SK-N-SH (cell line): ENCODE measurements around the gene NSMCE1. TPM values are rescaled to one million over a fixed set of nuclear protein-coding genes. Genes with fewer than 3 reads are reported as not detected.

Experiments used
- CTCF ChIA-PET: fragments of 300-600, 350-600 bp; formaldehyde crosslinking; extraction: SDS; loops from one replicate; lab custom pipeline; 2021; lab: Yijun Ruan, JAX
- POLR2A ChIA-PET: fragments of 350-600 bp; sonication (Branson Sonifier 250); formaldehyde crosslinking; extraction: SDS; loops from one replicate; lab custom pipeline; 2020; ENCODE audit warnings: antibody characterized with exemption, inconsistent platforms; lab: Yijun Ruan, JAX
- DNase-seq: peaks from one replicate; pipeline ENCODE4 v3.0.0; 2012
- H2AFZ ChIP-seq: fragments of 200-600 bp; sonication (generic); 2 replicates; pipeline ENCODE4 v1.8.1; 2016; ENCODE audit warnings: antibody characterized with exemption, mild to moderate bottlenecking, low read depth
- H3F3A ChIP-seq: fragments of 200-600 bp; sonication (generic); replicated peaks from 2 replicates; pipeline ENCODE3; 2016; ENCODE audit warnings: antibody characterized with exemption, mild to moderate bottlenecking; ENCODE audit not compliant: insufficient read depth
- H3K27ac ChIP-seq, 2 experiments: fragments of 200-500 bp in 1 of 2; fragments of 200-600 bp in 1 of 2; sonication (Bioruptor generic) in 1 of 2; sonication (generic), shearing (Covaris generic) in 1 of 2; 2 replicates each; pipeline versions ENCODE4 v1.5.1 to v1.6.1; 2014 to 2016; ENCODE audit warnings: low read depth in 2 of 2, inconsistent platforms in 1 of 2, low read length in 1 of 2, mild to moderate bottlenecking in 1 of 2, mixed read lengths in 1 of 2
- H3K27me3 ChIP-seq: fragments of 200-600 bp; sonication (generic), shearing (Covaris generic); 2 replicates; pipeline ENCODE4 v1.6.1; 2016; ENCODE audit warnings: mixed run types; ENCODE audit not compliant: insufficient read depth
- H3K36me3 ChIP-seq, 2 experiments: fragments of 200-500 bp in 1 of 2; fragments of 200-600 bp in 1 of 2; sonication (Bioruptor generic) in 1 of 2; sonication (generic) in 1 of 2; replicated peaks in 1 of 2; 2 replicates each; pipeline versions ENCODE3 to v1.5.1; 2014 to 2016; ENCODE audit warnings: low read length in 1 of 2, mild to moderate bottlenecking in 1 of 2; ENCODE audit not compliant: insufficient read depth in 2 of 2, control insufficient read depth in 1 of 2
- H3K4me1 ChIP-seq, 2 experiments: fragments of 200-500 bp in 1 of 2; fragments of 200-600 bp in 1 of 2; sonication (Bioruptor generic) in 1 of 2; sonication (generic), shearing (Covaris generic) in 1 of 2; 2 replicates each; pipeline versions ENCODE4 v1.5.1 to v1.6.1; 2014 to 2016; ENCODE audit warnings: low read depth in 1 of 2, low read length in 1 of 2, mixed run types in 1 of 2; ENCODE audit not compliant: insufficient read depth in 2 of 2, control insufficient read depth in 1 of 2
- H3K4me2 ChIP-seq: fragments of 200-600 bp; sonication (generic), shearing (Covaris generic); 2 replicates; pipeline ENCODE4 v1.6.1; 2017; ENCODE audit warnings: mixed run types
- H3K4me3 ChIP-seq, 2 experiments: fragments of 200-500 bp in 1 of 2; fragments of 200-600 bp in 1 of 2; sonication (Bioruptor generic) in 1 of 2; sonication (generic), shearing (Covaris generic) in 1 of 2; 2 replicates each; pipeline versions ENCODE4 v1.5.1 to v1.8.1; 2014 to 2016; ENCODE audit warnings: low read depth in 2 of 2, inconsistent platforms in 1 of 2, low read length in 1 of 2, mild to moderate bottlenecking in 1 of 2, mixed read lengths in 1 of 2, moderate library complexity in 1 of 2
- H3K79me2 ChIP-seq: fragments of 200-600 bp; sonication (generic); 2 replicates; pipeline ENCODE4 v1.8.1; 2017; ENCODE audit warnings: mild to moderate bottlenecking; ENCODE audit not compliant: insufficient read depth
- H3K9ac ChIP-seq: fragments of 200-600 bp; sonication (generic); 2 replicates; pipeline ENCODE4 v1.6.1; 2017; ENCODE audit warnings: mixed run types
- H3K9me2 ChIP-seq: fragments of 200-600 bp; sonication (generic); 2 replicates; pipeline ENCODE4 v1.6.1; 2017; ENCODE audit warnings: mixed run types
- H3K9me3 ChIP-seq: fragments of 200-600 bp; sonication (generic); 2 replicates; pipeline ENCODE4 v1.6.1; 2017; ENCODE audit warnings: mixed run types, mild to moderate bottlenecking, moderate library complexity
- H4K20me1 ChIP-seq: fragments of 200-600 bp; sonication (generic); 2 replicates; pipeline ENCODE4 v1.6.1; 2017; ENCODE audit warnings: mild to moderate bottlenecking, mixed run types; ENCODE audit not compliant: insufficient read depth
- CHD2 ChIP-seq: fragments of 150-350 bp; IDR thresholded peaks from 2 replicates; pipeline ENCODE4 v1.6.1; 2018; ENCODE audit warnings: low read length; ENCODE audit not compliant: partially characterized antibody
- FOXM1 ChIP-seq: IDR thresholded peaks from 2 replicates; pipeline ENCODE4 v1.4.0; 2012; ENCODE audit warnings: low read depth, mild to moderate bottlenecking
- GATA2 ChIP-seq: sonication (generic); formaldehyde crosslinking; IDR thresholded peaks from 2 replicates; pipeline ENCODE4 v1.5.0; 2020; ENCODE audit warnings: mild to moderate bottlenecking, missing genetic modification reagents
- MXI1 ChIP-seq: IDR thresholded peaks from 2 replicates; pipeline ENCODE4 v1.6.1; 2012; ENCODE audit warnings: mild to moderate bottlenecking, low read depth, low read length, improper control_type of control experiment
- POLR2AphosphoS5 ChIP-seq: IDR thresholded peaks from 2 replicates; pipeline ENCODE4 v1.6.1; 2012; ENCODE audit warnings: low read depth, low read length
- RAD21 ChIP-seq: IDR thresholded peaks from 2 replicates; pipeline ENCODE4 v1.6.1; 2012; ENCODE audit warnings: mild to moderate bottlenecking, low read length
- RCOR1 ChIP-seq: fragments of 150-350 bp; IDR thresholded peaks from 2 replicates; pipeline ENCODE4 v1.6.1; 2017; ENCODE audit warnings: antibody characterized with exemption, low read length
- RXRA ChIP-seq: IDR thresholded peaks from 2 replicates; pipeline ENCODE4 v1.4.0; 2012; ENCODE audit warnings: low read depth, mild to moderate bottlenecking, borderline replicate concordance
- SIN3A ChIP-seq: IDR thresholded peaks from 2 replicates; pipeline ENCODE4 v1.6.1; 2012; ENCODE audit warnings: low read depth, mild to moderate bottlenecking, low read length, moderate library complexity, borderline replicate concordance
- SMC3 ChIP-seq: IDR thresholded peaks from 2 replicates; pipeline ENCODE4 v1.6.1; 2012; ENCODE audit warnings: low read depth, low read length, improper control_type of control experiment
- TCF12 ChIP-seq: IDR thresholded peaks from 2 replicates; pipeline ENCODE4 v1.4.0; 2012
- TEAD4 ChIP-seq: IDR thresholded peaks from 2 replicates; pipeline ENCODE4 v1.4.0; 2012; ENCODE audit warnings: mild to moderate bottlenecking, borderline replicate concordance; ENCODE audit not compliant: insufficient read depth
- ZBTB33 ChIP-seq: IDR thresholded peaks from 2 replicates; pipeline ENCODE4 v1.4.0; 2012; ENCODE audit warnings: low read depth, borderline replicate concordance
- WGBS: methylation state at CpG from one replicate; pipeline ENCODE4 v1.1.6; 2017; ENCODE audit warnings: low lambda C conversion rate; 5-methylcytosine and 5-hydroxymethylcytosine counted together
- polyA plus RNA-seq, 3 experiments: library from polyadenylated mRNA; depleted of rRNA; stranded (reverse); fragments of >200 nt; gene quantifications; 2 replicates each; pipeline ENCODE4 v1.2.3, GENCODE V29; 2012
- TF ChIP-seq, protein P1 (sequence below): IDR thresholded peaks from 2 replicates; pipeline ENCODE4 v1.6.1; 2012; ENCODE audit warnings: mild to moderate bottlenecking, low read depth, low read length, moderate library complexity
- TF ChIP-seq, protein P2 (sequence below): IDR thresholded peaks from 2 replicates; pipeline ENCODE4 v1.4.0; 2012; ENCODE audit warnings: low read depth
- TF ChIP-seq, protein P3 (sequence below): fragments of 150-350 bp; IDR thresholded peaks from 2 replicates; pipeline ENCODE4 v1.6.1; 2017; ENCODE audit warnings: antibody characterized with exemption, low read length, low read depth, borderline replicate concordance

NSMCE1 gene
- polyA plus RNA-seq, 1 of the 3 experiments (the other 2 are of a cell fraction) = 39.8 TPM

DNA sequence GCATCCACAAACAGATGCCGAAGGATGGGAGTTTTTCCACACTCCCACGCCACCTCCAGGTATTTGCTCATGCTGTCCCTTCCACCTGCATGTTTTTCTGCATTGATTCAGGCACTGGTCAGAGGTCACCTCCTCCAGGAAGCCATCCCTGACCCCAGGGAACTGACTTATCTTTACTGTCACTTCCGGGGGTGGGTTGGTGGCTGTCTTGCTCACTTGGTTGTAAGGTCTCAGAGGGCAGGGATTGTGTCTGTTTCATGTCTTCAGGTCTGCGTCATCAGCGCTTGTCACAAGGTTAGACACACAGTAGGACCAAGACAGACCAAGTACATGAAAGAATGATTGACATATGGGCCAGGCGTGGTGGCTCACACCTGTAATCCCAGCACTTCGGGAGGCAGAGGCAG lies 43.3 kb upstream of the NSMCE1 start:
- 58% methylated on average over 7 of the region's 7 CpGs for WGBS
- CTCF ChIA-PET = interaction anchor here (1.2 kb wide), 1 partner anchor 205 kb away, joined by 3 read pairs; no protein-coding TSS in a partner anchor

More for the DNA sequence above, 43.3 kb upstream of the NSMCE1 start:
- no peak for TF ChIP-seq TEAD4
- TF ChIP-seq CHD2 = no peak
- TF ChIP-seq SMC3 = no peak
- no peak for TF ChIP-seq FOXM1
- TF ChIP-seq, protein P1, sequence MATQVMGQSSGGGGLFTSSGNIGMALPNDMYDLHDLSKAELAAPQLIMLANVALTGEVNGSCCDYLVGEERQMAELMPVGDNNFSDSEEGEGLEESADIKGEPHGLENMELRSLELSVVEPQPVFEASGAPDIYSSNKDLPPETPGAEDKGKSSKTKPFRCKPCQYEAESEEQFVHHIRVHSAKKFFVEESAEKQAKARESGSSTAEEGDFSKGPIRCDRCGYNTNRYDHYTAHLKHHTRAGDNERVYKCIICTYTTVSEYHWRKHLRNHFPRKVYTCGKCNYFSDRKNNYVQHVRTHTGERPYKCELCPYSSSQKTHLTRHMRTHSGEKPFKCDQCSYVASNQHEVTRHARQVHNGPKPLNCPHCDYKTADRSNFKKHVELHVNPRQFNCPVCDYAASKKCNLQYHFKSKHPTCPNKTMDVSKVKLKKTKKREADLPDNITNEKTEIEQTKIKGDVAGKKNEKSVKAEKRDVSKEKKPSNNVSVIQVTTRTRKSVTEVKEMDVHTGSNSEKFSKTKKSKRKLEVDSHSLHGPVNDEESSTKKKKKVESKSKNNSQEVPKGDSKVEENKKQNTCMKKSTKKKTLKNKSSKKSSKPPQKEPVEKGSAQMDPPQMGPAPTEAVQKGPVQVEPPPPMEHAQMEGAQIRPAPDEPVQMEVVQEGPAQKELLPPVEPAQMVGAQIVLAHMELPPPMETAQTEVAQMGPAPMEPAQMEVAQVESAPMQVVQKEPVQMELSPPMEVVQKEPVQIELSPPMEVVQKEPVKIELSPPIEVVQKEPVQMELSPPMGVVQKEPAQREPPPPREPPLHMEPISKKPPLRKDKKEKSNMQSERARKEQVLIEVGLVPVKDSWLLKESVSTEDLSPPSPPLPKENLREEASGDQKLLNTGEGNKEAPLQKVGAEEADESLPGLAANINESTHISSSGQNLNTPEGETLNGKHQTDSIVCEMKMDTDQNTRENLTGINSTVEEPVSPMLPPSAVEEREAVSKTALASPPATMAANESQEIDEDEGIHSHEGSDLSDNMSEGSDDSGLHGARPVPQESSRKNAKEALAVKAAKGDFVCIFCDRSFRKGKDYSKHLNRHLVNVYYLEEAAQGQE = no peak
- TF ChIP-seq RXRA = no peak
- no peak for TF ChIP-seq MXI1
- no peak for TF ChIP-seq GATA2
- no peak for TF ChIP-seq ZBTB33
- TF ChIP-seq, protein P2, sequence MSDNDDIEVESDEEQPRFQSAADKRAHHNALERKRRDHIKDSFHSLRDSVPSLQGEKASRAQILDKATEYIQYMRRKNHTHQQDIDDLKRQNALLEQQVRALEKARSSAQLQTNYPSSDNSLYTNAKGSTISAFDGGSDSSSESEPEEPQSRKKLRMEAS = no peak
- TF ChIP-seq TCF12 = no peak
- no peak for TF ChIP-seq RAD21
- no peak for TF ChIP-seq POLR2AphosphoS5
- TF ChIP-seq RCOR1 = no peak
- TF ChIP-seq SIN3A = no peak
- TF ChIP-seq, protein P3, sequence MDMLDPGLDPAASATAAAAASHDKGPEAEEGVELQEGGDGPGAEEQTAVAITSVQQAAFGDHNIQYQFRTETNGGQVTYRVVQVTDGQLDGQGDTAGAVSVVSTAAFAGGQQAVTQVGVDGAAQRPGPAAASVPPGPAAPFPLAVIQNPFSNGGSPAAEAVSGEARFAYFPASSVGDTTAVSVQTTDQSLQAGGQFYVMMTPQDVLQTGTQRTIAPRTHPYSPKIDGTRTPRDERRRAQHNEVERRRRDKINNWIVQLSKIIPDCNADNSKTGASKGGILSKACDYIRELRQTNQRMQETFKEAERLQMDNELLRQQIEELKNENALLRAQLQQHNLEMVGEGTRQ = no peak
- no peak overlapping the region for H3K4me2 ChIP-seq
- DNase-seq = no peak
- no peak overlapping the region for H3K4me3 ChIP-seq
- peaks cover 13% of the 10 kb centered on the region; the same call in 1 of the 2 replicates for H4K20me1 ChIP-seq
- no peaks in the 10 kb centered on the region for H3K36me3 ChIP-seq
- H3F3A ChIP-seq = peaks cover 9% of the 10 kb centered on the region
- H3K27me3 ChIP-seq = no peaks in the 10 kb centered on the region
- H3K9me3 ChIP-seq = peaks cover 6% of the 10 kb centered on the region; the same call in 1 of the 2 replicates
- H3K9me2 ChIP-seq = no peaks in the 10 kb centered on the region
- peaks cover 0 to 10% of the 10 kb centered on the region in 2 experiments; a peak in 3 of 4 replicates for H3K4me1 ChIP-seq
- H3K27ac ChIP-seq = no peak overlapping the region
- H2AFZ ChIP-seq = no peak overlapping the region
- POLR2A ChIA-PET = no interaction called here
- H3K9ac ChIP-seq = no peak overlapping the region
- H3K79me2 ChIP-seq = peaks cover 29% of the 10 kb centered on the region
